K562 (cell line): ENCODE results near the gene OLIG1. TPM values are rescaled to one million over a fixed set of nuclear protein-coding genes. Genes with fewer than 3 reads are reported as not detected.

Source experiments
- ATAC-seq: fragments of 200-7000 bp; cut with Tn5 transposase; 3 replicates; pipeline ENCODE4 v1.9.1; 2020; ENCODE audit warnings: moderate library complexity
- BruUV-seq: library from RNA; stranded (reverse); fragments of 400-500 nt; replicated peaks from 2 replicates; lab custom pipeline; 2021; lab: Mats Ljungman, UMichigan
- CTCF ChIA-PET: fragments of 300-600 bp; formaldehyde crosslinking; extraction: SDS; loops from one replicate; lab custom pipeline; 2021; ENCODE audit warnings: low intra/inter-chr PET ratio; lab: Yijun Ruan, JAX
- POLR2A ChIA-PET: fragments of 300-600, 350-650 bp; sonication (Branson Sonifier 250); formaldehyde crosslinking; extraction: SDS; loops from one replicate; lab custom pipeline; 2021; ENCODE audit warnings: antibody characterized with exemption, inconsistent platforms; lab: Yijun Ruan, JAX
- DNase-seq, 4 experiments: peaks; one replicate each; pipeline versions ENCODE4 v3.0.0 to v3.0.0-alpha.2; 2011 to 2018; ENCODE audit warnings: low spot score in 3 of 4, mixed read lengths in 3 of 4; ENCODE audit errors: extremely low read depth in 1 of 4
- FAIRE-seq: peaks from 2 replicates; lab custom pipeline; 2011; peaks lifted over from hg19 to GRCh38; lab: Jason Lieb, UNC
- H2AFZ ChIP-seq: 2 replicates; pipeline ENCODE4 v1.6.0; 2011; ENCODE audit warnings: low read depth, low read length, control low read depth, inconsistent platforms
- H3K27ac ChIP-seq: fragments of 200-600 bp; 3 replicates; pipeline ENCODE4 v1.8.0; 2011; ENCODE audit warnings: low read depth, mild to moderate bottlenecking, control low read depth, inconsistent platforms, low read length, moderate library complexity, mixed read lengths; ENCODE audit errors: extremely low read depth
- H3K27me3 ChIP-seq, 2 experiments: fragments of 300-600 bp in 1 of 2; 2 replicates in 1 of 2; 3 replicates in 1 of 2; pipeline versions ENCODE4 v1.6.0 to v1.8.0; 2011; ENCODE audit warnings: inconsistent platforms in 2 of 2, low read length in 2 of 2, mild to moderate bottlenecking in 1 of 2, mixed read lengths in 1 of 2, moderate library complexity in 1 of 2; ENCODE audit not compliant: control insufficient read depth in 2 of 2, insufficient read depth in 2 of 2
- H3K36me3 ChIP-seq: fragments of 300-600 bp; 3 replicates; pipeline ENCODE4 v1.8.0; 2011; ENCODE audit warnings: mild to moderate bottlenecking, low read length, inconsistent platforms; ENCODE audit not compliant: control insufficient read depth, insufficient read depth
- H3K4me1 ChIP-seq, 2 experiments: fragments of 200-600 bp in 1 of 2; replicated peaks in 1 of 2; 2 replicates in 1 of 2; 3 replicates in 1 of 2; pipeline versions ENCODE4 v1.5.1 to v1.8.0; 2011; ENCODE audit warnings: inconsistent platforms in 2 of 2, low read length in 2 of 2, mild to moderate bottlenecking in 1 of 2, mixed read lengths in 1 of 2, moderate library complexity in 1 of 2; ENCODE audit not compliant: control insufficient read depth in 2 of 2, insufficient read depth in 2 of 2
- H3K4me2 ChIP-seq: 2 replicates; pipeline ENCODE4 v1.6.1; 2011; ENCODE audit warnings: low read length, control low read depth, inconsistent platforms, mixed read lengths; ENCODE audit not compliant: insufficient read depth
- H3K4me3 ChIP-seq: fragments of 200-600 bp; sonication (generic), shearing (Covaris generic); 2 replicates; pipeline ENCODE4 v1.5.1; 2016; ENCODE audit warnings: control low read depth, inconsistent platforms
- H3K79me2 ChIP-seq: fragments of 200-600 bp; 3 replicates; pipeline ENCODE4 v1.8.0; 2011; ENCODE audit warnings: low read length, inconsistent platforms; ENCODE audit not compliant: control insufficient read depth, insufficient read depth
- H3K9ac ChIP-seq, 2 experiments: 2 replicates each; pipeline versions ENCODE4 v1.6.0 to v1.6.1; 2011; ENCODE audit warnings: low read depth in 2 of 2, low read length in 2 of 2, control low read depth in 1 of 2, inconsistent platforms in 1 of 2, mild to moderate bottlenecking in 1 of 2, mixed read lengths in 1 of 2; ENCODE audit not compliant: insufficient read depth in 1 of 2
- H3K9me1 ChIP-seq: one replicate; pipeline ENCODE4 v1.6.0; 2011; ENCODE audit warnings: inconsistent platforms, mild to moderate bottlenecking, low read length, moderate library complexity; ENCODE audit not compliant: control insufficient read depth, insufficient read depth
- H3K9me3 ChIP-seq: replicated peaks from 2 replicates; pipeline ENCODE4 v1.5.1; 2011; ENCODE audit warnings: low read depth, low read length, inconsistent platforms; ENCODE audit not compliant: control insufficient read depth, insufficient read depth
- H4K20me1 ChIP-seq: replicated peaks from 2 replicates; pipeline ENCODE4 v1.6.1; 2011; ENCODE audit warnings: low read length, inconsistent platforms, mixed read lengths; ENCODE audit not compliant: control insufficient read depth, insufficient read depth
- BCLAF1 ChIP-seq, 2 experiments: fragments of 450-650 bp in 1 of 2; IDR thresholded peaks; 2 replicates each; pipeline ENCODE4 v1.6.1; 2011 to 2017; ENCODE audit warnings: low read depth in 2 of 2, antibody characterized with exemption in 1 of 2, borderline replicate concordance in 1 of 2, low read length in 1 of 2, mild to moderate bottlenecking in 1 of 2, mixed read lengths in 1 of 2; ENCODE audit not compliant: control insufficient read depth in 1 of 2
- CEBPG ChIP-seq, 3 experiments: fragments of 200-800 bp in 1 of 3; sonication (Bioruptor generic) in 1 of 3; sonication (generic) in 1 of 3; formaldehyde crosslinking in 1 of 3; IDR thresholded peaks in 2 of 3; conservative IDR thresholded peaks in 1 of 3; 2 replicates each; pipeline versions ENCODE4 v1.6.1 to v1.8.0; 2016 to 2022; ENCODE audit warnings: missing compliant biosample characterization in 2 of 3, missing genetic modification characterization in 2 of 3, mild to moderate bottlenecking in 1 of 3, missing genetic modification reagents in 1 of 3
- DIDO1 ChIP-seq: fragments of 450-650 bp; IDR thresholded peaks from 2 replicates; pipeline ENCODE4 v1.6.1; 2016; ENCODE audit warnings: low read depth, missing biosample characterization, missing genetic modification characterization
- NFATC3 ChIP-seq: fragments of 450-650 bp; IDR thresholded peaks from 2 replicates; pipeline ENCODE4 v1.6.1; 2017; ENCODE audit warnings: mild to moderate bottlenecking
- NFXL1 ChIP-seq: fragments of 450-650 bp; formaldehyde crosslinking; IDR thresholded peaks from 2 replicates; pipeline ENCODE4 v1.4.0; 2021; ENCODE audit warnings: mild to moderate bottlenecking
- RBM25 ChIP-seq: fragments of 200-400 bp; formaldehyde crosslinking; IDR thresholded peaks from 2 replicates; pipeline ENCODE4 v1.6.1; 2018; ENCODE audit warnings: low read length, low read depth, moderate library complexity; ENCODE audit not compliant: severe bottlenecking
- TCF15 ChIP-seq: fragments of 250-450 bp; sonication (Bioruptor Pico); IDR thresholded peaks from 2 replicates; pipeline ENCODE4 v1.8.0; 2022; ENCODE audit warnings: moderate library complexity, mild to moderate bottlenecking, inconsistent platforms
- YY1 ChIP-seq, 3 experiments: IDR thresholded peaks; 2 replicates each; pipeline ENCODE4 v1.6.1; 2011; ENCODE audit warnings: low read length in 2 of 3, mild to moderate bottlenecking in 2 of 3, moderate library complexity in 2 of 3, borderline replicate concordance in 1 of 3, control low read depth in 1 of 3, low read depth in 1 of 3; ENCODE audit not compliant: insufficient read depth in 3 of 3, insufficient replicate concordance in 2 of 3, control insufficient read depth in 1 of 3, insufficient read length in 1 of 3; ENCODE audit errors: extremely low read depth in 1 of 3
- ZFP36 ChIP-seq: fragments of 150-350 bp; IDR thresholded peaks from 2 replicates; pipeline ENCODE4 v1.6.1; 2018; ENCODE audit warnings: low read length, low read depth; ENCODE audit not compliant: partially characterized antibody
- ZNF584 ChIP-seq: fragments of 200-800 bp; sonication (Bioruptor generic); IDR thresholded peaks from 2 replicates; pipeline ENCODE4 v1.6.1; 2016; ENCODE audit warnings: low read depth, mild to moderate bottlenecking, missing genetic modification characterization, missing compliant biosample characterization
- WGBS: fragments of 100-300 bp; shearing (Covaris generic); methylation state at CpG from one replicate; pipeline ENCODE4 v1.1.6; 2016; ENCODE audit warnings: low coverage, mixed read lengths; ENCODE audit not compliant: insufficient coverage; ENCODE audit errors: missing lambda C conversion rate; 5-methylcytosine and 5-hydroxymethylcytosine counted together
- in situ Hi-C: fragments of 300-500 bp; cut with MboI; formaldehyde crosslinking; loops from 4 replicates; pipeline ENCODE4 v1.15.0; 2018; ENCODE audit warnings: inconsistent platforms, mixed read lengths
- intact Hi-C: fragments of 100-400 bp; cut with micrococcal nuclease; formaldehyde crosslinking; loops from 2 replicates; pipeline ENCODE4 v1.14.2; 2022
- polyA plus RNA-seq, 8 experiments: library from polyadenylated mRNA; depleted of rRNA in 4 of 8; stranded (reverse) in 5 of 8; unstranded in 3 of 8; fragments of >200 nt; fragmentation: Nextera tagmentation in 2 of 8; fragmentation: Illumina TruSeq in 1 of 8; extraction: Ambion mirVana in 2 of 8; extraction: Trizol in 1 of 8; gene quantifications; 2 replicates each; pipeline versions ENCODE4 v1.2.1 to v1.2.3, GENCODE V29; 2011 to 2014; ENCODE audit warnings: inconsistent platforms in 1 of 8, missing spikeins in 1 of 8
- total RNA-seq, 7 experiments: library from RNA; depleted of rRNA in 6 of 7; stranded (reverse); fragments of >200 nt in 6 of 7; fragmentation: Illumina TruSeq in 2 of 7; extraction: Trizol in 2 of 7; gene quantifications; 2 replicates each; pipeline versions ENCODE4 v1.2.1 to v1.2.3, GENCODE V29; 2011 to 2021; ENCODE audit warnings: low replicate concordance in 1 of 7

OLIG1 gene
- total and polyA plus RNA-seq, 9 of the 15 experiments (the other 6 are each of a cell fraction or from before 2014, with no cell fraction given) = not detected

GRCh38 chr21:33110340-33110715 is 40.4 kb downstream of the OLIG1 start:
- Histone ChIP-seq H3K4me1 (peaks cover 0 to 7% of the 10 kb centered on the region in 2 experiments; a peak in 2 of 5 replicates), H4K20me1 (peaks cover 3% of the 10 kb centered on the region; the same call in 1 of the 2 replicates), H3K79me2 (no peaks in the 10 kb centered on the region), H3K9me1 (no peaks in the 10 kb centered on the region), H2AFZ (no peak overlapping the region)
- POLR2A ChIA-PET = no interaction called here
- in situ Hi-C loops = no loop called here
- ATAC-seq = no peak
- BruUV-seq = no TSS peak
- peak; percentile 24 for TF ChIP-seq RBM25
- TF ChIP-seq YY1 (IDR thresholded peaks at IDR 0.05; ENCODE audit: borderline replicate concordance in 1 of 3, control insufficient read depth in 1 of 3, extremely low read depth in 1 of 3, insufficient read depth in 3 of 3, insufficient read length in 1 of 3, insufficient replicate concordance in 2 of 3, low read depth in 1 of 3, low read length in 2 of 3) = no peak
- TF ChIP-seq ZFP36 = peak; percentile 47
- TF ChIP-seq, all 486 proteins: peak for 2
- CTCF ChIA-PET = no interaction called here
- Histone ChIP-seq H3K27me3 (peaks cover 64 to 67% of the 10 kb centered on the region in 2 experiments), H3K9ac (no peak overlapping the region), H3K9me3 (no peaks in the 10 kb centered on the region), H3K4me3 (no peak overlapping the region), H3K27ac (no peak overlapping the region), H3K36me3 (no peaks in the 10 kb centered on the region), H3K4me2 (no peak overlapping the region)
- FAIRE-seq = no peak
- DNase-seq = no peak
- intact Hi-C loops = no loop called here
- 0% methylated on average over 9 of the region's 9 CpGs for WGBS

- no peak overlapping the region for H3K4me3 ChIP-seq
- no peak overlapping the region for H2AFZ ChIP-seq
- H3K4me2 ChIP-seq = no peak overlapping the region
- no TSS peak for BruUV-seq
- H4K20me1 ChIP-seq = peaks cover 3% of the 10 kb centered on the region; the same call in 1 of the 2 replicates
- no peaks in the 10 kb centered on the region for H3K9me3 ChIP-seq
- ChIA-PET CTCF (no interaction called here), POLR2A (interaction anchor here (0.8 to 1.6 kb wide), 3 partner anchors 11 to 24 kb away, joined by 3 to 5 read pairs (median 3); no protein-coding TSS in a partner anchor)
- no peak overlapping the region for H3K27ac ChIP-seq
- peaks cover 75 to 76% of the 10 kb centered on the region in 2 experiments for H3K27me3 ChIP-seq
- H3K36me3 ChIP-seq = no peaks in the 10 kb centered on the region
- no peak overlapping the region for H3K9ac ChIP-seq
- in situ Hi-C loops = no loop called here
- H3K9me1 ChIP-seq = no peaks in the 10 kb centered on the region
- DNase-seq (no peak), FAIRE-seq (no peak), ATAC-seq (no peak)
- no peaks in the 10 kb centered on the region for H3K79me2 ChIP-seq
- intact Hi-C loops = no loop called here
- peaks cover 0 to 7% of the 10 kb centered on the region in 2 experiments; a peak in 2 of 5 replicates for H3K4me1 ChIP-seq
- 0% methylated on average over 6 of the region's 6 CpGs for WGBS
- TF ChIP-seq NFATC3 = no peak
- TF ChIP-seq NFXL1 = no peak
- no peak for TF ChIP-seq ZNF584 (CRISPR knock-in tag)
- TF ChIP-seq TCF15 (CRISPR knock-in tag) = no peak
- TF ChIP-seq DIDO1 (tag) = no peak
- TF ChIP-seq BCLAF1 (IDR thresholded peaks at IDR 0.05; ENCODE audit: borderline replicate concordance in 1 of 2, control insufficient read depth in 1 of 2, low read depth in 2 of 2, low read length in 1 of 2) = no peak
- no peak for TF ChIP-seq CEBPG (CRISPR knock-in tag; IDR thresholded peaks at IDR 0.05)
- TF ChIP-seq CEBPG (tag; conservative IDR thresholded peaks at IDR 0.05 in 1 of 2, IDR thresholded peaks at IDR 0.05 in 1 of 2) = no peak
Observed at GRCh38 chr21:33111577-33111976, 41.6 kb downstream of the OLIG1 start.
